NCI-H82 treated with DMSO at 0.1 percent for 48 hours (cell line): ENCODE data around the gene LTB4R.

Source experiments
- DNase-seq: peaks from one replicate; lab custom pipeline; 2025; ENCODE audit not compliant: unreplicated experiment; lab: John Stamatoyannopoulos, UW

Gene LTB4R

DNA sequence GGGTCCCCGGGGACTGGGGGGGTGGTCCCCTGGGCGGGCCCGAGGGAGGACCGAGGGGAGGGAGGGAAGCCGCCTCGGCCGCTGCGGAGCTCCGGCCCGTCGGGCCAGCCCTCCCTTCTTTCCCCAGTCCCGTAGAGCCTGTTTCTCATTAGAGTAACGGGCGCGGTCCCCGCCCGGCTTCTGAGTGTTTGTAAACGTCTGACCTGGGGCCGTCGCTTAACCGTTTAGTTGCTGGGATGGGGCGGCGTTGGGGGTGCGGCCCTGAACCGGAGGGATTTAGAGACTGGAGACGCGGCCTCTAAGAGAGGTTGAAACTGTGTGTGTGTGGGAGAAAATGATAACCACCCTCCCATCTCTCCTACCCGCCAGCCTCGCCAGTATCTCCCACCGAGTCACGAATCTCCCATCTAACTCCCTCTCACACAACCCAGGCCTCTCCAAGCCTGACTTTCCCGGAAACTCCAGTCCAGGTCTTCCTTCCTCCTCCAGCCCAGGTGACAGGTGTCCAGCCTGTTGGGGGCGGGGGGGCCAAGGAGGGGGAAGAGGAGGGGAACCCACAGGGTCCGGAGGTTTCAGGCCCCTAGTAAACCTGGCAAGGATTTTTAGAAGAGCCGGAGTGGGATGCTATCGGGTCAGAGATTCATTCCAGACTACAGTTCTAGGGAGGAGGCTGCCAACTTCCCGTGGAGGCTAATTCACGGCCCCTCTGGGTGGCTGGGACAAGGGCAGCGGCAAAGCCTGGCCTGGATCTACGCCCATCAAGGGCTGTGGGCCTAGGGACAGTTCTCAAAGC is 55.6 kb downstream of the LTB4R start:
- peak; percentile 88 for DNase-seq
